Spleen (tissue), 11 donors: ENCODE measurements around the gene ATRN. TPM values are rescaled to one million over a fixed set of nuclear protein-coding genes. Genes with fewer than 3 reads are reported as not detected.
A peak's percentile ranks its signal among the peaks of the same experiment; 100 is the strongest.

Experiments used
- DNase-seq: peaks from one replicate; pipeline ENCODE4 v3.0.0-alpha.2; 2020
- H3K27ac ChIP-seq, 8 donors: fragments of 200-600 bp; sonication (generic) in 7 of 8; 1 replicate in 4 of 8; 2 replicates in 4 of 8; pipeline versions ENCODE4 v1.5.0 to v1.8.0; 2016 to 2021; ENCODE audit warnings: inconsistent platforms in 4 of 8, mild to moderate bottlenecking in 4 of 8, moderate library complexity in 1 of 8
- H3K27me3 ChIP-seq, 7 donors: fragments of 200-600 bp; sonication (generic) in 6 of 7; replicated peaks in 1 of 7; 1 replicate in 4 of 7; 2 replicates in 3 of 7; pipeline versions ENCODE4 v1.5.0 to v1.8.0; 2016 to 2021; ENCODE audit warnings: inconsistent platforms in 3 of 7, mild to moderate bottlenecking in 1 of 7
- H3K36me3 ChIP-seq, 6 donors: fragments of 200-600 bp; sonication (generic) in 5 of 6; 1 replicate in 4 of 6; 2 replicates in 2 of 6; pipeline versions ENCODE4 v1.5.0 to v1.8.0; 2016 to 2021; ENCODE audit warnings: inconsistent platforms in 2 of 6
- H3K4me1 ChIP-seq, 6 donors: fragments of 200-600 bp; sonication (generic) in 5 of 6; 1 replicate in 3 of 6; 2 replicates in 3 of 6; pipeline versions ENCODE4 v1.5.0 to v1.8.0; 2016 to 2021; ENCODE audit warnings: inconsistent platforms in 3 of 6
- H3K4me3 ChIP-seq, 8 donors: fragments of 200-600 bp; sonication (generic) in 7 of 8; 1 replicate in 4 of 8; 2 replicates in 4 of 8; pipeline versions ENCODE4 v1.5.0 to v1.8.0; 2016 to 2021; ENCODE audit warnings: inconsistent platforms in 4 of 8, mild to moderate bottlenecking in 4 of 8, moderate library complexity in 2 of 8
- H3K9me3 ChIP-seq, 8 donors: fragments of 200-600 bp; sonication (generic) in 7 of 8; 1 replicate in 4 of 8; 2 replicates in 4 of 8; pipeline versions ENCODE4 v1.5.0 to v1.8.0; 2016 to 2021; ENCODE audit warnings: inconsistent platforms in 4 of 8
- POLR2A ChIP-seq, 3 donors: fragments of 450-650 bp; IDR thresholded peaks; one replicate each; pipeline ENCODE4 v1.5.1; 2017; ENCODE audit warnings: antibody characterized with exemption in 3 of 3, mild to moderate bottlenecking in 1 of 3
- POLR2AphosphoS5 ChIP-seq, 3 donors: sonication (generic); formaldehyde crosslinking; IDR thresholded peaks; one replicate each; pipeline ENCODE4 v1.5.1; 2017; ENCODE audit warnings: antibody characterized with exemption in 3 of 3
- WGBS, 5 donors: extraction: QIAGEN DNeasy Blood & Tissue Kit in 3 of 5; methylation state at CpG; one replicate each; pipeline versions ENCODE4 v1.1.5 to v1.1.7; 2013 to 2018; 5-methylcytosine and 5-hydroxymethylcytosine counted together
- intact Hi-C: fragments of 100-400 bp; cut with DNase I; formaldehyde crosslinking; loops from one replicate; pipeline ENCODE4 v1.15.0; 2023; ENCODE audit warnings: low total_unique reads
- polyA plus RNA-seq, 3 donors: library from polyadenylated mRNA; stranded (reverse); fragments of 200-250 nt; gene quantifications; one replicate each; pipeline ENCODE4 v1.2.1, GENCODE V29; 2013
- total RNA-seq, 7 donors: library from RNA; depleted of rRNA in 3 of 7; stranded (reverse); fragments of >200 nt in 3 of 7; fragmentation: NEBNext Ultra II Directional in 4 of 7; extraction: Animal tissue kit (Norgen Biotek cat#: 25700) in 4 of 7; gene quantifications; one replicate each; pipeline versions ENCODE4 v1.1.0 to v1.2.1, GENCODE V29; 2016 to 2021
- TF ChIP-seq, protein P1 (sequence below), 11 experiments: fragments of 200-600 bp in 7 of 11; fragments of 450-650 bp in 4 of 11; sonication (generic) in 4 of 11; IDR thresholded peaks in 8 of 11; conservative IDR thresholded peaks in 3 of 11; 1 replicate in 7 of 11; 2 replicates in 4 of 11; pipeline versions ENCODE4 v1.4.0 to v1.8.0; 2016 to 2021; ENCODE audit warnings: antibody characterized with exemption in 11 of 11, inconsistent platforms in 4 of 11, mild to moderate bottlenecking in 1 of 11
- donor health status: healthy with polysubstance abuse.
- donor health status: DM: no; HTN: no; CAD: no; lungs with moderate emphysema.
- donor health status: DM: no; HTN: no; CAD: no.
- donor health status: Bipolar disorder and iron deficiency.
- donor health status: healthy.
- donor health status: DM: no; HTN: no; CAD: no.
- donor health status: DM: yes; HTN: yes; CAD: no.

ATRN gene
- total and polyA plus RNA-seq, 10 donors = 1.8 to 49.9 (median 27.6) TPM

DNA sequence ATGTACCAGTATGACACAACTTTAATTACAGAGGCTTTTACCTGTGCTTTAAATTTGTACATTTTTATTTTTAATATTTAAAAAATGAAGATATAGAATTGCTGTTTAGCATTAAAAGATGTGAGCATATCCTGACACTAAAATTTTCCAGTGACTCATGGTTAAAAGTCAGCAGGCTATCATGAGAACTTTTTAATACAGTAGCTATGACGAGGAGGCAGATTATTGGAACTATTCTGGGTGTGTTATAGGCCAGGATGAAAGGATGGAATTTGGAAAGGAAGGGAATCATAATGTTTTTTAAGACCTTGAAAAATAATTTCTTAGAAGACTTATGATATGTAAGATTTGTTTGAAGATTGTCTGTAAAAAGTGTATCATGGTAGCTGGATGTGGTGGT lies 101.3 kb downstream of the ATRN start:
- Histone ChIP-seq H3K36me3 (peaks cover 0 to 75% (median 39%) of the 10 kb centered on the region in 6 donors), H3K9me3 (no peaks in the 10 kb centered on the region), H3K4me1 (no peaks in the 10 kb centered on the region), H3K27me3 (no peaks in the 10 kb centered on the region), H3K27ac (no peak overlapping the region), H3K4me3 (no peak overlapping the region)
- TF ChIP-seq POLR2AphosphoS5 (IDR thresholded peaks at IDR 0.05) (no peak), POLR2A (IDR thresholded peaks at IDR 0.05) (no peak)
- TF ChIP-seq, protein P1, sequence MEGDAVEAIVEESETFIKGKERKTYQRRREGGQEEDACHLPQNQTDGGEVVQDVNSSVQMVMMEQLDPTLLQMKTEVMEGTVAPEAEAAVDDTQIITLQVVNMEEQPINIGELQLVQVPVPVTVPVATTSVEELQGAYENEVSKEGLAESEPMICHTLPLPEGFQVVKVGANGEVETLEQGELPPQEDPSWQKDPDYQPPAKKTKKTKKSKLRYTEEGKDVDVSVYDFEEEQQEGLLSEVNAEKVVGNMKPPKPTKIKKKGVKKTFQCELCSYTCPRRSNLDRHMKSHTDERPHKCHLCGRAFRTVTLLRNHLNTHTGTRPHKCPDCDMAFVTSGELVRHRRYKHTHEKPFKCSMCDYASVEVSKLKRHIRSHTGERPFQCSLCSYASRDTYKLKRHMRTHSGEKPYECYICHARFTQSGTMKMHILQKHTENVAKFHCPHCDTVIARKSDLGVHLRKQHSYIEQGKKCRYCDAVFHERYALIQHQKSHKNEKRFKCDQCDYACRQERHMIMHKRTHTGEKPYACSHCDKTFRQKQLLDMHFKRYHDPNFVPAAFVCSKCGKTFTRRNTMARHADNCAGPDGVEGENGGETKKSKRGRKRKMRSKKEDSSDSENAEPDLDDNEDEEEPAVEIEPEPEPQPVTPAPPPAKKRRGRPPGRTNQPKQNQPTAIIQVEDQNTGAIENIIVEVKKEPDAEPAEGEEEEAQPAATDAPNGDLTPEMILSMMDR (IDR thresholded peaks at IDR 0.05 in 8 of 11, conservative IDR thresholded peaks at IDR 0.05 in 3 of 11) = no peak
- intact Hi-C loops = no loop called here
- 88 to 94% (median 91%) methylated on average over 1 of the region's 1 CpG for WGBS, 5 donors
- DNase-seq = no peak

DNA sequence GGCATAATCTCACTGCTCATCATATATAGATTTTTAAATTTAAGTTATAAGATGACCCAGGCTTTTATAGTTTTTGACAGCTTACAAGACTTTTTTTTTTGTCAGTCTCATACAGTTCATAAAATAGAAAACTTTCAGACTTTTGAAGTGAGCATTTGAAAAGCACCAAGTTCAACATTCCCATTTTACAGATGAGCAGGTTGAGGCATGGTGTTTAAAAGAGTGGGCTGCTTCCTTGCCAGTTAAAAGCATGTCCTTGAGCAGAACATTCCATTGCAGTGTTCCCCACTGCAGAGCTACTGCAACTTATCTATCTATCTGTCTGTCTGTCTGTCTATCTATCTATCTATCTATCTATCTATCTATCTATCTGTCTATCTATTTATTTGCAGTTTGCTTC lies 105.5 kb downstream of the ATRN start:
- intact Hi-C loops = no loop called here
- Histone ChIP-seq H3K27ac (no peak overlapping the region), H3K9me3 (no peaks in the 10 kb centered on the region), H3K4me3 (no peak overlapping the region), H3K36me3 (peaks cover 0 to 92% (median 52%) of the 10 kb centered on the region in 6 donors), H3K4me1 (no peaks in the 10 kb centered on the region), H3K27me3 (no peaks in the 10 kb centered on the region)
- TF ChIP-seq, protein P1 (IDR thresholded peaks at IDR 0.05 in 8 of 11, conservative IDR thresholded peaks at IDR 0.05 in 3 of 11) = no peak
- TF ChIP-seq POLR2A (IDR thresholded peaks at IDR 0.05) (no peak), POLR2AphosphoS5 (IDR thresholded peaks at IDR 0.05) (no peak)
- no peak for DNase-seq

DNA sequence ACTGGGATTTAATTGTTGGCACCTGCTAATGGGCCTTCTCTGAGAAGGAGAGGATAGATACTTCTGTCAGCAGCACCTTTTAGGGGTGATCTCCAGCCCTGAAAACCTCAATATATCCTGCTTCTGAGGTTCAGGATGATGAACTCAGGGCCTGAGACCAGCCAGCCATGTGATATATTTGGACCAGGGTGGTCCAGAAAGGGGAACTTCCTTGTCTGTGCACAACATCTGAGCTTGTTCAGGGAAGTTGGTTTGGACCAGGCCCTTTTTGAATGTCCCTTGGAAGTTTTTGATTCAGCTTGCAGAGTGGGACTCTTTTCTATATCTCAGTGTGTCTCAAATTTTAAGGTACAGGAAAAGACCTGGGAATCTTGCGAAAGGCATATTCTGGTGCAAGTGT lies 106.5 kb downstream of the ATRN start:
- Histone ChIP-seq H3K4me3 (no peak overlapping the region), H3K36me3 (peaks cover 0 to 100% (median 55%) of the 10 kb centered on the region in 6 donors), H3K4me1 (no peaks in the 10 kb centered on the region), H3K9me3 (no peaks in the 10 kb centered on the region), H3K27ac (no peak overlapping the region), H3K27me3 (no peaks in the 10 kb centered on the region)
- WGBS, 5 donors = 89 to 100% (median 100%) methylated on average over 1 of the region's 1 CpG
- TF ChIP-seq, protein P1 (IDR thresholded peaks at IDR 0.05 in 8 of 11, conservative IDR thresholded peaks at IDR 0.05 in 3 of 11) = no peak
- DNase-seq = no peak
- intact Hi-C loops = no loop called here

DNA sequence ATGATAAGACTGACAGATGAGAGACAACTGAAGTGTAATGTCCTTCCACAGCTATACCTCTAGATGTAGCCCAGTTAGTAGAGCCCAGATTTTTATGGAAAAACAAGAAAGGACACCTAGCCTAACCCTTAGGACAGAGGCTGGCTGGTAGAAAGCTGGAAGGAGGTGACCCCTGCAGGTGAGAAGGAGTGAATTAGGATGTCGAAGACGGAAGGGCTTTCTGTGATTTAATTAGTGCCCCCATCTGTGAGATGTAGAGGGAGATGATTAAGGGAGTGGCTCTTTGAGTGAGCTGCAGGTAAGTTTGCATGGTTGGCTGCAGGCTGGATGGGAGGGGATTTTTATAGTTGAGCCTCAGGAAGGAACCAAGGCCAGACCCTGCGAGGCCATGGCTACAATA lies 109.6 kb downstream of the ATRN start:
- intact Hi-C loops = no loop called here
- no peak for DNase-seq
- Histone ChIP-seq H3K9me3 (no peaks in the 10 kb centered on the region), H3K4me3 (no peak overlapping the region), H3K36me3 (peaks cover 0 to 100% (median 66%) of the 10 kb centered on the region in 6 donors), H3K27ac (peak overlapping the region in 2 of 8 donors; percentile 45 to 55), H3K27me3 (no peaks in the 10 kb centered on the region), H3K4me1 (no peaks in the 10 kb centered on the region)
- WGBS, 5 donors = 80 to 89% (median 88%) methylated on average over 3 of the region's 3 CpGs
- TF ChIP-seq POLR2A (IDR thresholded peaks at IDR 0.05) = no peak
- TF ChIP-seq POLR2AphosphoS5 (IDR thresholded peaks at IDR 0.05) = no peak
- TF ChIP-seq, protein P1 (IDR thresholded peaks at IDR 0.05 in 8 of 11, conservative IDR thresholded peaks at IDR 0.05 in 3 of 11) = no peak
